Motor neuron (in vitro differentiated cells): ENCODE measurements around the gene MTMR3. TPM values are rescaled to one million over a fixed set of nuclear protein-coding genes. Genes with fewer than 3 reads are reported as not detected.

Source experiments
- ATAC-seq, 8 experiments: fragments of 200-7000 bp; cut with Tn5 transposase; replicated peaks in 6 of 8; 2 replicates each; pipeline ENCODE4 v1.8.0; 2021; ENCODE audit warnings: mild to moderate bottlenecking in 8 of 8, moderate library complexity in 8 of 8
- H3K27ac ChIP-seq, 2 donors: fragments of 250-450 bp; sonication (Bioruptor Pico); 2 replicates each; pipeline ENCODE4 v1.9.0; 2021; ENCODE audit warnings: antibody characterized with exemption in 2 of 2, mild to moderate bottlenecking in 2 of 2, moderate library complexity in 1 of 2
- H3K4me1 ChIP-seq, 2 donors: fragments of 250-450 bp; sonication (Bioruptor Pico); replicated peaks in 1 of 2; 2 replicates each; pipeline ENCODE4 v1.6.1; 2021; ENCODE audit warnings: antibody characterized with exemption in 2 of 2, mild to moderate bottlenecking in 2 of 2, moderate library complexity in 1 of 2
- H3K4me3 ChIP-seq, 5 donors: fragments of 250-450 bp; sonication (Bioruptor Pico); 2 replicates each; pipeline ENCODE4 v1.9.0; 2021; ENCODE audit warnings: antibody characterized with exemption in 5 of 5, mild to moderate bottlenecking in 5 of 5, moderate library complexity in 4 of 5
- WGBS, 10 experiments: fragments of 450-650 bp; shearing (Covaris generic); methylation state at CpG; one replicate each; pipeline ENCODE4 v1.0.0; 2022; 5-methylcytosine and 5-hydroxymethylcytosine counted together
- in situ Hi-C, 9 experiments: fragments of 400-800 bp; cut with MboI; loops; one replicate each; pipeline ENCODE4 v1.15.0; 2021; ENCODE audit warnings: low sequenced_read_pairs in 9 of 9, low pct_unique_long_range_greater_than_20kb in 2 of 9; ENCODE audit not compliant: unreplicated experiment in 9 of 9
- total RNA-seq, 8 experiments: library from RNA; unstranded; fragments of 300-600 nt; gene quantifications; 2 replicates each; pipeline versions ENCODE4 v1.2.3 to v1.2.4, GENCODE V29; 2022

Gene MTMR3
- total RNA-seq, 8 experiments from 2014 or later, result 16.9 to 50.3 (median 21.6) TPM

DNA sequence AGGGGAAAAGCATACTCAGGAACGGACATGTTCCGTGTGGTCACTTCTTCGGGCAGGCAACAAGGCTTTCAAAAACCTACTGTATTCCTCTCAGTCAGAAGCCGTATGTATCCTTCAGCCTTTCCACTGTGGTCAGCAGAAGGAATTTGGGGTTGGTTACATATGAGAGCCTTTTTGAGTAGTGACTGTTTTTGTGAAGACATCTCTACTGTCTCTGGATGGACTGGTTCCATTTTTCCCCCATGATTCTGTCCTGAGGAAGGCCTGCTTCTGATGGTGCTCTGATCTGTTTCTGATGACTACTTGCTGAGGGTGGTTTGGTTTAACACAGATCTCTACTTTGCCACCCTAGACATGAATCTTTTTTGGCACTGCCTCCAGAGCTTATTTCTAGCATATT lies 133.6 kb downstream of the MTMR3 start:
- no peak for ATAC-seq
- peaks cover 0 to 12% of the 10 kb centered on the region in 2 donors for H3K4me1 ChIP-seq
- H3K4me3 ChIP-seq, result no peak overlapping the region
- in situ Hi-C loops, result loop anchor here in 4 of 9 experiments (25.0 kb wide), 2 partner anchors 204 to 329 kb away; no protein-coding TSS in a partner anchor
- 83 to 100% (median 93%) methylated on average over 1 to 4 of the region's 4 CpGs; no CpG with 5 or more reads in 4 of the 10 experiments for WGBS, 10 experiments
- H3K27ac ChIP-seq, result peak overlapping the region in 1 of 2 donors; percentile 54

DNA sequence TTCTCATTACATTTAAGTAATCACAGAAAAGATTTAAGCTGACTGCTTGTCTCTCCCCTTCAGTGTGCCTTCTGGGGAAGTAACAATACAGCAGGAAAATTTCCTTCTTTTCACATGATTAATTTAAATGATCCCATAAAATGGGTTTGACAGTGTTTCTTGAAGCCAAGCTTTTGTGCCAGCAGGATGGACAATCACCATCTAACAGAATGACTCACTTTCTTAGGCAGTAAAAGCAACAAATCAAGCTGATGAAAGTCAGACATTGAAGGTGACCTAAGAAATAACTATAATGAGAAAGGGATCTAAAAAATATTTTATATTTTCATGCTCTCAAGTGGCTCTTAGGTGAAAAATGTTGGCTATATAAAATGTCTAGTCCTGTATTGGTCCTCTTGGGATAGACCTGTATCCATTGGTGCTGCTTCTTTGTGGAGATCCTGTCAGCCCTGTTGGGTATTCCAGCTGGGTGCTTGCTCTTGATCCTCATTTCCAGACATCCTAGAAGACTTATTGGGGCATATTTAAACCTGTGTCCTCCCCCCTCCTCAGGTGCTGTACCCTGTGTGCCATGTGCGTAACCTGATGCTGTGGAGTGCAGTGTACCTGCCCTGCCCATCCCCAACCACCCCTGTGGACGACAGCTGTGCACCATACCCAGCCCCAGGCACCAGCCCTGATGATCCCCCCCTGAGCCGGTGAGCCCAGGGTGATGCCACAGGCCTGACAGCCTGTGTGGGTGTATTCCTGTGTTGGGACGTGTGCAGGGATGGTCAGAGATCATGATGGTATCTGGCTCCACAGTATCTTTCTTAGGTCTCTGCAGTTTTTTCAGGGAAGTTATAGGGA lies 134.6 kb downstream of the MTMR3 start:
- peak in 5 of 8 experiments; percentile 26 to 74 (median 54) for ATAC-seq
- Histone ChIP-seq H3K27ac (peak overlapping the region in 1 of 2 donors; percentile 54), H3K4me1 (peaks cover 0 to 12% of the 10 kb centered on the region in 2 donors), H3K4me3 (no peak overlapping the region)
- 100% methylated on average over 1 of the region's 4 CpGs; no CpG with 5 or more reads in 8 of the 10 experiments for WGBS, 10 experiments
- in situ Hi-C loops, result loop anchor here in 4 of 9 experiments (25.0 kb wide), 2 partner anchors 205 to 330 kb away; no protein-coding TSS in a partner anchor

DNA sequence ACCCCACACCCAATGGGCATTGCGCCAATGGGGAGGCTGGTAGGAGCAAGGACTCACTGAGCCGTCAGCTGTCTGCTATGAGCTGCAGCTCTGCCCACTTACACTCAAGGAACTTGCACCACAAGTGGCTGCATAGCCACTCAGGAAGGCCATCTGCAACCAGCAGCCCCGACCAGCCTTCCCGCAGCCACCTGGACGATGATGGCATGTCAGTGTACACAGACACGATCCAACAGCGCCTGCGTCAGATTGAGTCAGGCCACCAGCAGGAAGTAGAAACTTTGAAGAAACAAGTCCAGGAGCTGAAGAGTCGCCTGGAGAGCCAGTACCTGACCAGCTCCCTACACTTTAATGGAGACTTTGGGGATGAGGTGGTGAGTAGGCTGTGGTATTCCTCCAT lies 137.5 kb downstream of the MTMR3 start:
- H3K4me1 ChIP-seq, result peaks cover 0 to 12% of the 10 kb centered on the region in 2 donors
- no peak for ATAC-seq
- WGBS, 10 experiments, result 90 to 100% (median 94%) methylated on average over 1 to 7 of the region's 9 CpGs; no CpG with 5 or more reads in 6 of the 10 experiments
- H3K4me3 ChIP-seq, result no peak overlapping the region
- H3K27ac ChIP-seq, result no peak overlapping the region
- in situ Hi-C loops, result loop anchor here in 4 of 9 experiments (25.0 kb wide), 2 partner anchors 208 to 333 kb away; no protein-coding TSS in a partner anchor

DNA sequence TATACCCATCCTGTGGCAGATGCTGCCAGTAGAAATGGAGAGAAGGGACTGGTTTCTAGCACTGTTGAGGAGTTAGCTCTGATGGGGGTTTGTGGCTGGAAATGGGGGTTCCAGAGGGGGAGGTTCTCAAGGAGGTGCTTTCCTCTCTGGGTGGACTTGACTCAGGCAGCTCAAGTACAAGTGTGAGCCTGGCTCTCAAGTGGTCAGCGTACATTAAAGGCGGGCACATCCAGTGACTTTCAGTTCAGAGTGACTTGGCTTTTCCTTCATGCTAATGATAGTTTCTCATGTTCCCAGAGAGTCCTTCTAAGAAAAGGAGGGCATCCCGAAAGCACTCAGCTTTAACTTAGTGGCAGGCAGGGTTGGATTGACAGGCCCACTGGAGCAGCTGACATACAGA lies 138.4 kb downstream of the MTMR3 start:
- ATAC-seq, result no peak
- no peak overlapping the region for H3K4me3 ChIP-seq
- no peak overlapping the region for H3K27ac ChIP-seq
- in situ Hi-C loops, result loop anchor here in 4 of 9 experiments (25.0 kb wide), 2 partner anchors 209 to 334 kb away; no protein-coding TSS in a partner anchor
- peaks cover 0 to 12% of the 10 kb centered on the region in 2 donors for H3K4me1 ChIP-seq
- whole genome bisulfite sequencing, 10 experiments, result 80 to 100% (median 100%) methylated on average over 1 to 3 of the region's 3 CpGs; no CpG with 5 or more reads in 4 of the 10 experiments

DNA sequence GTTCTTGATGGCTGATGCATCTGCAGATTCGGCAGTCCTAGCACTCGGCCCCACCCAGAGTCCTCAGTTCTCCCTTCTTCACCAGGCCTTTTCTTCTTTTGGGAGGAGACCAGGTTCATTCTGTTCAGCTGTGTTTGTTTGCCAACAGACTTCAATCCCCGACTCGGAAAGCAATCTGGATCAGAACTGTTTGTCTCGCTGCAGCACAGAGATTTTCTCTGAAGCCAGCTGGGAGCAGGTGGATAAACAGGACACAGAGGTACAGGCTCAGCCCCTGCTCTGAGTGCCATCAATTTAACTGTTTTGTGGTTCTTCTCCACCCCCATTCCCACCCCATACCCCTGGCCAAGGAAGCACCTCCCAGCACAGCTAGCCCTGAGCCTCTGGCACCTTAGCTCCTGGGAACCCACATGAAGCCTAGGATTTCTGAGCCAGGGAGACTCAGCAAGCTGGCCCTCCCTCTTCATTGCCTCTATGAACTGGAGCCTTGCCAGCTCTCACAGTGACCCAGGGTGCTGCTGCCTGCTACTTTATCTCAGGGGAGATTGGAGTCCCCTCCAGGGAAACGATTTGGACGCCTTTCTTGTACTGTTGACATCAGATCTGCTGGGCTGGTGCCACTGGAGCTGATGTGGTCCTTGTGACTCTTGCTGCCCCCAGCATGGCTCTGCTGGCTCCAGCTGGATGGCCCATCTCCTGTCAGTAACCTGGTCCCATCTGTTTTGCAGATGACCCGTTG lies 139.1 kb downstream of the MTMR3 start:
- Histone ChIP-seq H3K27ac (no peak overlapping the region), H3K4me3 (no peak overlapping the region), H3K4me1 (peaks cover 0 to 9% of the 10 kb centered on the region in 2 donors)
- 64 to 100% (median 88%) methylated on average over 1 to 5 of the region's 8 CpGs; no CpG with 5 or more reads in 1 of the 10 experiments for WGBS, 10 experiments
- in situ Hi-C loops, result loop anchor here in 4 of 9 experiments (25.0 kb wide), 2 partner anchors 210 to 335 kb away; no protein-coding TSS in a partner anchor
- no peak for ATAC-seq

DNA sequence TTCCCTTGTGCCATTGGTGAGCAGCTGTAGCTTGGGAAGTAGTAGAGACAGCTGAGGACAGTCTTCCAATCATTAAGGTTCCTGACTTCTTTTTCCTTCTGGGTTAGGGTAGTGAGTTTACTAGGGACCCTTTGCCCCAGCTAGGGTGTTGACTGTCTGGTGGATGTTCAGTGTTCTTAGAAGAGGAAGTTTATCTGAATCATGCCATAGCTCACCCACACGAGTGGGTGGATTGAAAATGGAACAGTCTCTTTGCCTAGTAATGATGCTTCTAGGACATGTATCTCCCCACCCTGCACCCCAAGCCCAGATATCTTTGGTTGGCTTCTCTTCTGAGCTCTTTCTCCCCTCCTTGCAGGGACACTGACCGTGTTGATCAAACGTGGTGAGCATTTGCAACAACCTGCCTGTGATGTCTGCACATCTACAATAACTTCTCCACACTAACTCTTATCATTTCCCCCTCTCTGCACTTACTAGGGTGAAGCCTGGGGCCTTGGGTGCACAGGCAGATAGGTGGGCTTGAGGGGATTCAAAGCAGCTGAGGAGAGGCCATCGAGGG lies 140.2 kb downstream of the MTMR3 start:
- ATAC-seq, result no peak
- in situ Hi-C loops, result loop anchor here in 4 of 9 experiments (25.0 kb wide), 2 partner anchors 211 to 336 kb away; no protein-coding TSS in a partner anchor
- Histone ChIP-seq H3K4me1 (no peaks in the 10 kb centered on the region), H3K27ac (no peak overlapping the region), H3K4me3 (no peak overlapping the region)
- 80 to 100% (median 100%) methylated on average over 1 to 3 of the region's 4 CpGs; no CpG with 5 or more reads in 4 of the 10 experiments for WGBS, 10 experiments

DNA sequence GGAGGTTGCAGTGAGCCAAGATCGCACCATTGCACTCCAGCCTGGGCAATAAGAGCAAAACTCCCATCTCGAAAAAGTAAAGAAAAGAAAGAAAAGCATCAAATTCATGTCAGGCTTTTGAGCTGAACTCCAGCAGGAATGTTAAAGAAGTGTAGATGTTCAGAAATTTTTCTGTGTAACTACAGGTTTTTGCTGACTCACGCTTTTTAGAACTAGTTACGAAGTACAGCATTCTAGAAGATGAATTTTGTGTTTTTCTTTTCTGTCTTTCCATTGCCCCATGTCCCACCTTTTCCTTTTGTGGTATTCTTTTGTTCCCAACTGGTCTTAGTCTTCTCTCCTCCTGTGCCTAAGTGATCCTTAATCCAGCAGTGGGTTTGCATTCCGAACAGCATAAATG lies 141.3 kb downstream of the MTMR3 start:
- ATAC-seq, result no peak
- WGBS, 10 experiments, result 71 to 100% (median 94%) methylated on average over 1 to 5 of the region's 5 CpGs
- H3K4me3 ChIP-seq, result no peak overlapping the region
- no peaks in the 10 kb centered on the region for H3K4me1 ChIP-seq
- H3K27ac ChIP-seq, result no peak overlapping the region
- in situ Hi-C loops, result loop anchor here in 4 of 9 experiments (25.0 kb wide), 2 partner anchors 212 to 337 kb away; no protein-coding TSS in a partner anchor

DNA sequence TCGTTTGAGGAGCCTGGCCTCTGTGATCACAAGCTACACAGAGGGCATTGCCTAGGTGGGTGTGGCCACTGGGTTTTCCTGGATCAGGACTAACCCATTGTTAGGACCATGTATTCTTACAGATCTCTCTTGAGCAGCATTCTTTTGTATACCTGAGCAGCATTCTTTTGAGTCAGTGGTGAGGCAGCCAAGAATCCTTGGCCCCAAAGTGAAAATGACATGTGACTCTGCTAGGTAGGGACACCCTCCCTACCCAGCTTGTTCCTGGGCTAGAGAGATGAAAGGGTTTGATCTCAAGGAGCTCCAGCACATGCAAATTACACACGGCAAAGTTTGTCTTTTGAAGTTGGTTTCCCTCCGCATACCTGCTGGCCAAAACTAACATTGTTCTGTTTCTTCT lies 142.2 kb downstream of the MTMR3 start:
- Histone ChIP-seq H3K27ac (no peak overlapping the region), H3K4me1 (peaks cover 7 to 10% of the 10 kb centered on the region in 2 donors), H3K4me3 (no peak overlapping the region)
- no peak for ATAC-seq
- WGBS, 10 experiments, result 33 to 100% (median 71%) methylated on average over 1 to 3 of the region's 3 CpGs; no CpG with 5 or more reads in 4 of the 10 experiments
- in situ Hi-C loops, result no loop called here

DNA sequence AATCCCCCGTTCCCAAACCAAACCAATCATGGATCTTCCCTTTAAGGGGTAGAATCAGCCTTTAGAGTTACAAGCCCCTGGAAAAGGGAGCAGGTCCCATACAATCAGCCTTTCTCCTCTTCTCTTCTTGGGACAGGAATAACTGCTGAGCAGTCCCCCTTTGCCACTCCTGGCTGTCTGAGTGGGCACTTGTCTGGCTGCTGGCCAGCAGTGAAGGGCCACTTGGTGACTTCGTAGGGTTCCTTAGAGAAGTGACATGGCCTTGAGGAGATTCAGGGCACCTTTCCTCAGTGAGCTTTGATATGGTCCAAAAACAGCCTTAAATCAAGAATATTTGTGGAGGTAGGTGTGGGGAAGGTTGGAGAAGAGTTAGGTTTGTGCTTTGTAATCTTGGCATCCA lies 143.8 kb downstream of the MTMR3 start:
- no peak for ATAC-seq
- H3K27ac ChIP-seq, result no peak overlapping the region
- 88 to 100% (median 100%) methylated on average over 1 to 2 of the region's 2 CpGs; no CpG with 5 or more reads in 6 of the 10 experiments for WGBS, 10 experiments
- in situ Hi-C loops, result no loop called here
- no peak overlapping the region for H3K4me3 ChIP-seq
- H3K4me1 ChIP-seq, result peaks cover 11 to 17% of the 10 kb centered on the region in 2 donors

DNA sequence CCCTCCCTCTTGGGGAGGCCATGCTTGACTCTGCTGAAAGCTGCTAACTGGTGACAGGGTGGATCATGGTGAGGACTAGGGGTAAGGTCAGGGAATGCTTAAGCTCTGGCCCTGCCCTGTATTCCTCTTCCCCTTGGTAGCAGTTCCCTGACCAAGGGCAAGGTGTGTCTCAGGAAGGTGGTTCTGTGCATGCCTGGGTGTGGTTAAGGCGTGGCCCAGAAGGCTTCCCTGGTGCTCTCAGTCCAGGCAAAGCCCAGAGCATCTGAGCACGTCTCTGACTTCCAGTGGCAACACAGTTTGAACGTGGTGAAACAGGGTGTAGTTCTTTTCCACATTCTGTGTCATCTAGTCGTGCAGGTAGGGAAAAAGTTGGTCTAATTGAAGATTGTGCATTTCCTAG lies 144.2 kb downstream of the MTMR3 start:
- peak in 1 of 8 experiments; percentile 67 for ATAC-seq
- no peak overlapping the region for H3K27ac ChIP-seq
- WGBS, 10 experiments, result 27 to 73% (median 55%) methylated on average over 1 to 3 of the region's 4 CpGs; no CpG with 5 or more reads in 6 of the 10 experiments
- peaks cover 14 to 21% of the 10 kb centered on the region in 2 donors for H3K4me1 ChIP-seq
- in situ Hi-C loops, result no loop called here
- no peak overlapping the region for H3K4me3 ChIP-seq

DNA sequence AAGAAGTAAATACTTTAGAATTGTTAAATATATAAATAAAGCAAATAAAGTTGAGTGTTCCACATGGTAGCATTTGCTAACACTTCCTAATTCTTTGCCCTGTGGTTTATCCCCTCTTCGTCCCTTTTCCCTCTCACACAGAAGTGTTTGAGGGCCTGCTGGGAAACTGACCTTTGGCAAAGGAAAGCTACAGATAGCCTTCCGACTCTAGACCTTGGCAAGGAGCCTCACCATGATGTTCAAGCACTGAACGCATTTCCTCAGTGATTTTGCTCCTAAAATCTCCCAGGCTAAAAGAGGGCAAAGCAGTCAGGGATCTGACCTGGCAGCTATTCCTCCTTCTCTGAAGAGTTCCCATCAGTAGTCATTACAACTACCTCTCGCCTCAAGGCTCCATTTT lies 144.8 kb downstream of the MTMR3 start:
- 80 to 100% (median 97%) methylated on average over 1 to 4 of the region's 4 CpGs; no CpG with 5 or more reads in 2 of the 10 experiments for WGBS, 10 experiments
- H3K4me3 ChIP-seq, result no peak overlapping the region
- in situ Hi-C loops, result no loop called here
- H3K4me1 ChIP-seq, result peaks cover 19 to 21% of the 10 kb centered on the region in 2 donors
- ATAC-seq, result no peak
- no peak overlapping the region for H3K27ac ChIP-seq

DNA sequence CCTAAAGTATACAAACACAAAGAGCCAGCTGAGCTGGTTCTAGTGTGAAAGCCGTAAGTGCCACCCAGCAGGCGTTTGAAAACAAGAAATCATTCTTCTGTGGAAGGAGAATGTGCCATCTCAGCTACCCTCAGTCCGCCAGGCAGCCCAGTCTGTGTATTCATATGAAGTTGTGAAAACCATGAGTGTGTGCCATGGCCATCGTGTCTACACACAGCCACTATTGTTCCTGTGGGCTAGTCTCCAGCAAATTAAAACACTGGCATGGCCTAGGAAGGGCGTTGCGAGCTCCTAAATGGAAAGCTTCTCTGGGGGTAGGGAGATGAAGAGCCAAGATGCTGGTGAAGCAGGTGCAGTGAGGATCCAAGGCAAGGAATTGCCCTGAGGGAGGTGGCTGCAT lies 145.8 kb downstream of the MTMR3 start:
- peak in 2 of 8 experiments; percentile 16 to 35 for ATAC-seq
- Histone ChIP-seq H3K27ac (no peak overlapping the region), H3K4me1 (peaks cover 19 to 22% of the 10 kb centered on the region in 2 donors), H3K4me3 (no peak overlapping the region)
- in situ Hi-C loops, result no loop called here
- WGBS, 10 experiments, result 80 to 94% (median 93%) methylated on average over 2 to 5 of the region's 6 CpGs; no CpG with 5 or more reads in 3 of the 10 experiments
